ENCODE results near the gene ADAMTSL1.

DNA sequence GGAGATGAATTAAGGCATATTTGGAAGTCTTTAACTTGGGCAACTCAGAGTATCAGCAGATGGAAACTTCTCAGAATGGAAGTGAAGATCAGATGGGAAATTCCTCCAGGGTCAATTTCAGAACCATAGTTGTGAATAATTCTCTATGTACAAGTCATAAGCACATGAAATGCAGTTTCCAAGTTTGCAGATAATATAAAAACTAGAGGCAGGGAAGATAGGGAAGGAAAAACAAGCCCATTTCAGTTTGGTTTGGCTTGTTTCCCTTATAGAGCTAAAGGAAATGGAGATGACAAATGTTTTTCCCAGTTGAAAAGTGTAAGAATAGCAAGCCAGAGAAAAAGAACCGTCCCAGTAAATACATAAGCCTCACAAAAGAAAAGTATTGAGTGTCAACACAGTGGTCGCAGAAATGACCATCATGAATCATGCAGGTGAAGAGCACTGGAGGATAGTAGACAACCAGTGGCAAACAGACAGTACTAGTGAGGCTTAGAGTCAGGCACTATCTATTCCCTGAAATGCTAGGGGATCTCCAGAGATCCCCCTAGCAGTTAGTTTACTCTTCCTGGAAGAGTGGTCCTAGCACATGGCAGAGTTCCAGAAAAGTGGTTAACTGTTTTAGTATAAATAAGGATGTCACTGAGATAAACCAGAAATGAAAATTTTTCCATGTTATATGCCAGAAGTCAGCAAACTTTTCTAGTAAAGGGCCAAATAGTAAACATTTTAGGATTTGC lies 313.1 kb downstream of the ADAMTSL1 start:
- TF ChIP-seq, protein P1, sequence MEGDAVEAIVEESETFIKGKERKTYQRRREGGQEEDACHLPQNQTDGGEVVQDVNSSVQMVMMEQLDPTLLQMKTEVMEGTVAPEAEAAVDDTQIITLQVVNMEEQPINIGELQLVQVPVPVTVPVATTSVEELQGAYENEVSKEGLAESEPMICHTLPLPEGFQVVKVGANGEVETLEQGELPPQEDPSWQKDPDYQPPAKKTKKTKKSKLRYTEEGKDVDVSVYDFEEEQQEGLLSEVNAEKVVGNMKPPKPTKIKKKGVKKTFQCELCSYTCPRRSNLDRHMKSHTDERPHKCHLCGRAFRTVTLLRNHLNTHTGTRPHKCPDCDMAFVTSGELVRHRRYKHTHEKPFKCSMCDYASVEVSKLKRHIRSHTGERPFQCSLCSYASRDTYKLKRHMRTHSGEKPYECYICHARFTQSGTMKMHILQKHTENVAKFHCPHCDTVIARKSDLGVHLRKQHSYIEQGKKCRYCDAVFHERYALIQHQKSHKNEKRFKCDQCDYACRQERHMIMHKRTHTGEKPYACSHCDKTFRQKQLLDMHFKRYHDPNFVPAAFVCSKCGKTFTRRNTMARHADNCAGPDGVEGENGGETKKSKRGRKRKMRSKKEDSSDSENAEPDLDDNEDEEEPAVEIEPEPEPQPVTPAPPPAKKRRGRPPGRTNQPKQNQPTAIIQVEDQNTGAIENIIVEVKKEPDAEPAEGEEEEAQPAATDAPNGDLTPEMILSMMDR (IDR thresholded peaks at IDR 0.05): no peak
- no peak for TF ChIP-seq KDM1A (IDR thresholded peaks at IDR 0.05; ENCODE audit: low read depth)
- TF ChIP-seq HDAC2 (IDR thresholded peaks at IDR 0.05): no peak
- no peak for TF ChIP-seq PHF8 (IDR thresholded peaks at IDR 0.05; ENCODE audit: borderline replicate concordance, low read depth)
- no peak for TF ChIP-seq NFE2L2 (conservative IDR thresholded peaks at IDR 0.05; ENCODE audit: low read length)
- TF ChIP-seq POLR2A (IDR thresholded peaks at IDR 0.05; ENCODE audit: low read length): no peak
- TF ChIP-seq RAD21 (conservative IDR thresholded peaks at IDR 0.05 in 1 of 2, IDR thresholded peaks at IDR 0.05 in 1 of 2): no peak
